ENCODE measurements around the gene NDRG4.

GRCh38 chr16:58506241-58507194, 6.6 kb downstream of the NDRG4 start:
- no peak for TF ChIP-seq CTCF (IDR thresholded peaks at IDR 0.05)
- TF ChIP-seq POLR2AphosphoS5 (IDR thresholded peaks at IDR 0.05; ENCODE audit: insufficient read depth in 1 of 2, low read depth in 1 of 2), result no peak

Measured in vagina (tissue), 2 donors.